Nephron (organoid): ENCODE measurements around the gene BDNF.
A peak's percentile ranks its signal among the peaks of the same experiment; 100 is the strongest.

Experiments used
- H3K27ac Mint-ChIP-seq, 3 experiments: 2 replicates each; pipeline ENCODE4 v1.8.0; 2020; ENCODE audit warnings: mixed read lengths in 3 of 3, mild to moderate bottlenecking in 2 of 3, moderate library complexity in 1 of 3
- H3K27me3 Mint-ChIP-seq: 2 replicates; pipeline ENCODE4 v1.8.0; 2021; ENCODE audit warnings: low read depth, mild to moderate bottlenecking, moderate library complexity, mixed read lengths
- H3K36me3 Mint-ChIP-seq: 2 replicates; pipeline ENCODE4 v1.8.0; 2020; ENCODE audit warnings: low read depth, mixed read lengths
- H3K4me1 Mint-ChIP-seq: 2 replicates; pipeline ENCODE4 v1.8.0; 2020; ENCODE audit warnings: mixed read lengths
- H3K4me3 Mint-ChIP-seq, 3 experiments: 2 replicates each; pipeline ENCODE4 v1.8.0; 2020; ENCODE audit warnings: mild to moderate bottlenecking in 3 of 3, mixed read lengths in 3 of 3, moderate library complexity in 2 of 3
- H3K9me3 Mint-ChIP-seq: 2 replicates; pipeline ENCODE4 v1.8.0; 2020; ENCODE audit warnings: mixed read lengths
- CTCF ChIP-seq, 3 experiments: fragments of 200-600 bp; sonication (generic); IDR thresholded peaks; one replicate each; pipeline ENCODE4 v1.5.0; 2021; ENCODE audit warnings: antibody characterized with exemption in 3 of 3; ENCODE audit not compliant: unreplicated experiment in 3 of 3

The BDNF gene

GRCh38 chr11:27718863-27719545, 18.7 kb upstream of the BDNF start:
- Mint-ChIP-seq H3K9me3 (no peaks in the 10 kb centered on the region), H3K36me3 (no peaks in the 10 kb centered on the region), H3K4me3 (peak overlapping the region; percentile 82 to 86 (median 85)), H3K4me1 (peaks cover 33% of the 10 kb centered on the region), H3K27me3 (peaks cover 91% of the 10 kb centered on the region), H3K27ac (peak overlapping the region in 1 of 3 experiments; percentile 10)
- no peak for TF ChIP-seq CTCF (IDR thresholded peaks at IDR 0.05; ENCODE audit: unreplicated experiment in 3 of 3)

GRCh38 chr11:27718346-27718862, 18.1 kb upstream of the BDNF start:
- peaks cover 85% of the 10 kb centered on the region for H3K27me3 Mint-ChIP-seq
- H3K4me3 Mint-ChIP-seq: peak overlapping the region; percentile 82 to 86 (median 85)
- no peaks in the 10 kb centered on the region for H3K9me3 Mint-ChIP-seq
- TF ChIP-seq CTCF (IDR thresholded peaks at IDR 0.05; ENCODE audit: unreplicated experiment in 3 of 3): no peak
- peaks cover 33% of the 10 kb centered on the region for H3K4me1 Mint-ChIP-seq
- peak overlapping the region in 1 of 3 experiments; percentile 10 for H3K27ac Mint-ChIP-seq
- no peaks in the 10 kb centered on the region for H3K36me3 Mint-ChIP-seq

- H3K36me3 Mint-ChIP-seq: no peaks in the 10 kb centered on the region
- no peak overlapping the region for H3K27ac Mint-ChIP-seq
- H3K9me3 Mint-ChIP-seq: no peaks in the 10 kb centered on the region
- H3K4me1 Mint-ChIP-seq: peaks cover 27% of the 10 kb centered on the region
- peak overlapping the region; percentile 82 to 86 (median 85) for H3K4me3 Mint-ChIP-seq
- TF ChIP-seq CTCF (IDR thresholded peaks at IDR 0.05; ENCODE audit: unreplicated experiment in 3 of 3): no peak
- peaks cover 82% of the 10 kb centered on the region for H3K27me3 Mint-ChIP-seq
These were observed 17.6 kb upstream of the BDNF start for GRCh38 chr11:27717801-27718229.

GRCh38 chr11:27717377-27717776, 17.1 kb upstream of the BDNF start:
- H3K27me3 Mint-ChIP-seq: peaks cover 78% of the 10 kb centered on the region
- peak in 2 of 3 experiments; percentile 21 to 41 for TF ChIP-seq CTCF (IDR thresholded peaks at IDR 0.05; ENCODE audit: unreplicated experiment in 3 of 3)
- H3K27ac Mint-ChIP-seq: no peak overlapping the region
- peaks cover 26% of the 10 kb centered on the region for H3K4me1 Mint-ChIP-seq
- H3K9me3 Mint-ChIP-seq: no peaks in the 10 kb centered on the region
- H3K4me3 Mint-ChIP-seq: peak overlapping the region; percentile 82 to 86 (median 85)
- no peaks in the 10 kb centered on the region for H3K36me3 Mint-ChIP-seq

- Mint-ChIP-seq H3K4me3 (no peak overlapping the region), H3K9me3 (no peaks in the 10 kb centered on the region), H3K27ac (no peak overlapping the region), H3K4me1 (peaks cover 22% of the 10 kb centered on the region), H3K27me3 (peaks cover 73% of the 10 kb centered on the region), H3K36me3 (no peaks in the 10 kb centered on the region)
- TF ChIP-seq CTCF (IDR thresholded peaks at IDR 0.05; ENCODE audit: unreplicated experiment in 3 of 3): no peak
These were observed 16.6 kb upstream of the BDNF start for GRCh38 chr11:27716835-27717234.

- Mint-ChIP-seq H3K27me3 (peaks cover 72% of the 10 kb centered on the region), H3K27ac (no peak overlapping the region), H3K36me3 (no peaks in the 10 kb centered on the region), H3K4me3 (no peak overlapping the region), H3K9me3 (no peaks in the 10 kb centered on the region), H3K4me1 (peaks cover 20% of the 10 kb centered on the region)
- no peak for TF ChIP-seq CTCF (IDR thresholded peaks at IDR 0.05; ENCODE audit: unreplicated experiment in 3 of 3)
These were observed 16.0 kb upstream of the BDNF start for GRCh38 chr11:27716216-27716615.
